Panc1 (cell line): ENCODE measurements around the gene GFI1B.

Experiments
- SIN3A ChIP-seq: IDR thresholded peaks from 2 replicates; pipeline ENCODE4 v1.6.1; 2012; ENCODE audit warnings: low read depth, mild to moderate bottlenecking, low read length, moderate library complexity, borderline replicate concordance; ENCODE audit not compliant: insufficient read depth
- TF ChIP-seq, protein P1 (sequence below): fragments of 450-650 bp; IDR thresholded peaks from 2 replicates; pipeline ENCODE4 v1.5.1; 2017; ENCODE audit warnings: mild to moderate bottlenecking

DNA sequence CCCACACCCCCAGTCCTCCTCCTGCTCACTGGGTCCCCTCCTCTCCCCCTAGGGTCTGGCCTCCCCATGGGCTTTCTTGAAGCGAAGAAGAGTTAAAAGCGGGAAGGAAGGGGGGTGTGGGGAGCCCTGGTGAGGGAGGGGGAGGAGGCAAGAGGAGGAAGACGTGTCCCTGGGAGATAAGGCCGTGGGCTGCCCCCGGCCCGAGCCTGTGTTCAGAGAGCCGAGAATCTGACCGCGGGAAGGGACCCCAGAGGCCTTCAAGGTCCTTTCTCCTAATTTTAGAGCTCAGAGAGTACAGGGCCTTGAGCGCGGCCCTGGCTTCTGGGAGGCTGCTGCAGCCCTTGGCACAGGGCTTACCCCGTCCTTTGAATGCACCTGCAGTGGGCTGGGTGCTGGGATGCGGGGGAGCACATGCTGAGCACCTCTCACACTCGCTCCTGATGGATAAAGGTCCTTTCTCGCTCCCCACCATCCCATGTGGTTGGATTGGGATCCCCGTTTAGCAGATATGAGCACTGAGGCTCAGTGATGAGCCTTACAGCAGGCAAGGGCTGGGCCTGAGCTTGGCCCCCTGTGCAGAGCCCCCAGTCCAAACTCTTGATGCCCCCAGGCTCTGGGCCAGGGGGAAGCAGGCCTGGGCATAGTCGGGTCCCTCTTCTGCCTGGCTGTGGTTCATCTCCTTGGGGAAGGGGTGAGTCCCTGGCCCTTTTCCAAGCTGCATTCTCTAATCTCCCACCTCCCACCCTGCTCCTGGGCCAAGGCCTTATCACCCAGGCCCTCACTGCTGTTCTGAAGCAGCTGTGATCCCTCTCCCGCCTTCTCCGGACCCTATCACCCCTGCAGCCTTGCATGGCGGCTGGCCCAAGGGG is 5.9 kb downstream of the GFI1B start:
- TF ChIP-seq, protein P1, sequence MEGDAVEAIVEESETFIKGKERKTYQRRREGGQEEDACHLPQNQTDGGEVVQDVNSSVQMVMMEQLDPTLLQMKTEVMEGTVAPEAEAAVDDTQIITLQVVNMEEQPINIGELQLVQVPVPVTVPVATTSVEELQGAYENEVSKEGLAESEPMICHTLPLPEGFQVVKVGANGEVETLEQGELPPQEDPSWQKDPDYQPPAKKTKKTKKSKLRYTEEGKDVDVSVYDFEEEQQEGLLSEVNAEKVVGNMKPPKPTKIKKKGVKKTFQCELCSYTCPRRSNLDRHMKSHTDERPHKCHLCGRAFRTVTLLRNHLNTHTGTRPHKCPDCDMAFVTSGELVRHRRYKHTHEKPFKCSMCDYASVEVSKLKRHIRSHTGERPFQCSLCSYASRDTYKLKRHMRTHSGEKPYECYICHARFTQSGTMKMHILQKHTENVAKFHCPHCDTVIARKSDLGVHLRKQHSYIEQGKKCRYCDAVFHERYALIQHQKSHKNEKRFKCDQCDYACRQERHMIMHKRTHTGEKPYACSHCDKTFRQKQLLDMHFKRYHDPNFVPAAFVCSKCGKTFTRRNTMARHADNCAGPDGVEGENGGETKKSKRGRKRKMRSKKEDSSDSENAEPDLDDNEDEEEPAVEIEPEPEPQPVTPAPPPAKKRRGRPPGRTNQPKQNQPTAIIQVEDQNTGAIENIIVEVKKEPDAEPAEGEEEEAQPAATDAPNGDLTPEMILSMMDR, result no peak
- TF ChIP-seq SIN3A, result no peak
